GM23248 (cell line): ENCODE results near the gene INSIG2. TPM values are rescaled to one million over a fixed set of nuclear protein-coding genes. Genes with fewer than 3 reads are reported as not detected.

ENCODE experiments used
- DNase-seq: peaks from one replicate; pipeline ENCODE4 v3.0.0-alpha.2; 2015
- H2AFZ ChIP-seq: fragments of 200-600 bp; sonication (generic); 2 replicates; pipeline ENCODE4 v1.6.1; 2016; ENCODE audit warnings: antibody characterized with exemption
- H3F3A ChIP-seq: fragments of 200-600 bp; sonication (generic); 2 replicates; pipeline ENCODE4 v1.6.1; 2016; ENCODE audit warnings: mild to moderate bottlenecking, antibody characterized with exemption, mixed run types; ENCODE audit not compliant: insufficient read depth
- H3K27ac ChIP-seq: fragments of 200-600 bp; sonication (generic); 2 replicates; pipeline ENCODE4 v1.5.1; 2016; ENCODE audit warnings: mild to moderate bottlenecking
- H3K27me3 ChIP-seq: fragments of 200-600 bp; sonication (generic); replicated peaks from 2 replicates; pipeline ENCODE4 v1.6.1; 2016; ENCODE audit warnings: mild to moderate bottlenecking; ENCODE audit not compliant: insufficient read depth
- H3K36me3 ChIP-seq: fragments of 200-600 bp; sonication (generic); 2 replicates; pipeline ENCODE4 v1.6.1; 2016; ENCODE audit warnings: low read depth, mild to moderate bottlenecking
- H3K4me1 ChIP-seq: fragments of 200-600 bp; sonication (generic); 2 replicates; pipeline ENCODE4 v1.6.1; 2016; ENCODE audit warnings: mild to moderate bottlenecking; ENCODE audit not compliant: insufficient read depth
- H3K4me2 ChIP-seq: fragments of 200-600 bp; sonication (generic); one replicate; pipeline ENCODE4 v1.6.1; 2016; ENCODE audit warnings: mild to moderate bottlenecking; ENCODE audit not compliant: unreplicated experiment
- H3K4me3 ChIP-seq: fragments of 200-600 bp; sonication (generic); 2 replicates; pipeline ENCODE4 v1.5.1; 2016; ENCODE audit warnings: mild to moderate bottlenecking
- H3K79me2 ChIP-seq: fragments of 200-600 bp; sonication (generic); 2 replicates; pipeline ENCODE4 v1.6.1; 2016; ENCODE audit warnings: mild to moderate bottlenecking; ENCODE audit not compliant: insufficient read depth
- H3K9ac ChIP-seq: fragments of 200-600 bp; sonication (generic); 2 replicates; pipeline ENCODE4 v1.6.1; 2016; ENCODE audit warnings: mild to moderate bottlenecking
- H3K9me2 ChIP-seq: fragments of 200-600 bp; sonication (generic); 2 replicates; pipeline ENCODE4 v1.6.1; 2016; ENCODE audit warnings: mixed run types, mild to moderate bottlenecking, moderate library complexity; ENCODE audit not compliant: insufficient read depth
- H3K9me3 ChIP-seq: fragments of 200-600 bp; sonication (generic); one replicate; pipeline ENCODE4 v1.6.1; 2017; ENCODE audit warnings: low read depth
- H4K20me1 ChIP-seq: fragments of 200-600 bp; sonication (generic); 2 replicates; pipeline ENCODE4 v1.6.0; 2016; ENCODE audit not compliant: insufficient read depth
- EZH2 ChIP-seq: fragments of 200-600 bp; sonication (generic); IDR thresholded peaks from 2 replicates; pipeline ENCODE4 v1.6.1; 2018; ENCODE audit warnings: antibody characterized with exemption, mild to moderate bottlenecking; ENCODE audit not compliant: insufficient read depth, poor library complexity, severe bottlenecking
- EZH2phosphoT487 ChIP-seq: fragments of 200-600 bp; sonication (generic); IDR thresholded peaks from 2 replicates; pipeline ENCODE4 v1.6.1; 2018; ENCODE audit warnings: antibody characterized with exemption, moderate library complexity, mild to moderate bottlenecking, low read depth; ENCODE audit not compliant: insufficient read depth
- WGBS, 2 experiments: methylation state at CpG; one replicate each; pipeline ENCODE4 v1.1.6; 2015 to 2017; ENCODE audit warnings: low lambda C conversion rate in 2 of 2, low coverage in 1 of 2; ENCODE audit errors: missing lambda C conversion rate in 2 of 2; 5-methylcytosine and 5-hydroxymethylcytosine counted together
- in situ Hi-C: fragments of 300-500 bp; cut with MboI; formaldehyde crosslinking; loops from 2 replicates; pipeline ENCODE4 v1.15.0; 2020
- polyA plus RNA-seq: library from polyadenylated mRNA; unstranded; fragments of >200 nt; fragmentation: Nextera tagmentation; extraction: Ambion mirVana; gene quantifications from 2 replicates; pipeline ENCODE4 v1.2.1, GENCODE V29; 2016
- total RNA-seq: library from RNA; depleted of rRNA; stranded (reverse); fragments of >200 nt; shearing (Covaris generic); gene quantifications from 2 replicates; pipeline ENCODE4 v1.2.3, GENCODE V29; 2014

INSIG2 gene
- total and polyA plus RNA-seq, 2 experiments from 2014 or later: 13.0 to 36.1 TPM

DNA sequence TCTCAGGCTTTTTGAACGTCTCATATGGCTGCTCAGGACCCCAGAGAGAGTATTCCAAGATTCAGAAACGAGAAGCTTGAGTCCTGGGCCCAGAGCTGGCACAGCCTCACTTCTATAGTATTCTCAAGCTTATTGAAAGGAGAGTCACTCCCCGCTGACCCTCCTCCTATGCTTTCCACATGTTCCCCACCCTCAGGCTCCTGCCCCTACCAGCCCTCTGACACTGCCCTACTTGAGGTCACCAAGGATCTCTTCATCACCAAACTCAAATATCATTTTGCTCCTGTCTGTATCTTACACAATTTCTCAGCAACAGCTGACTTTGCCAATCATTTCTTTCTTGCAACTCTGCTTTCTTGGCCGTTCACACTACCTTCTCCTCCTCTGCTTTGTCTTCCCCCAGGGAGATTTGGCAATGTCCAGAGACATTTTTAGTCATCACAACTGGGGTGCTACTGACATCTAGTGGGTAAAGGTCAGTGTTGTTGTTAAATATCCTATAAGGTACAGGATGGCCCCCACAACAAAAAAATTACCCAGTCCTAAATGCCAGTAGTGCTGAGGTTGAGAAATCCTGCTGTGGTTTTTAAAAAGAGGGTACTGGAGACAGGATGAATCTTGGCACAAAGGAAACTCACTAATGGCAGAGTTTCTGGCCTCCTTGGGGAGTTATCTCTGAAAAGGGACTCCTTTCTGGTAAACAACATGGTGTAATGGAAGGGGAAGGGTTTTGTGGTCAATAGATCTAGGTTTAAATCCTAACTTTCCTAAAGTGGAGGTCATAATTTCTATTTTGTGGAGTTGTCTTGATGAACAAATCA, 26.9 kb upstream of the INSIG2 start:
- Histone ChIP-seq H3K9me2 (no peaks in the 10 kb centered on the region), H3K79me2 (no peaks in the 10 kb centered on the region), H3K9me3 (no peaks in the 10 kb centered on the region), H3K4me1 (peaks cover 34% of the 10 kb centered on the region), H2AFZ (peak overlapping the region; percentile 37; the same call in 1 of the 2 replicates), H3K9ac (peak overlapping the region; percentile 36; the same call in 1 of the 2 replicates), H3K4me2 (peak overlapping the region; percentile 19), H3F3A (peaks cover 34% of the 10 kb centered on the region), H3K4me3 (no peak overlapping the region), H3K27me3 (no peaks in the 10 kb centered on the region), H3K36me3 (no peaks in the 10 kb centered on the region), H3K27ac (peak overlapping the region; percentile 90), H4K20me1 (no peaks in the 10 kb centered on the region)
- in situ Hi-C loops: no loop called here
- no peak for TF ChIP-seq EZH2phosphoT487
- TF ChIP-seq EZH2: no peak
- peak; percentile 86 for DNase-seq
- 39 to 57% methylated on average over 4 of the region's 4 CpGs for WGBS, 2 experiments

GRCh38 chr2:118062048-118062447, 26.2 kb upstream of the INSIG2 start:
- no peaks in the 10 kb centered on the region for H3K9me3 ChIP-seq
- in situ Hi-C loops: no loop called here
- H3K27ac ChIP-seq: peak overlapping the region; percentile 90
- TF ChIP-seq EZH2phosphoT487 (no peak), EZH2 (no peak)
- H3K4me1 ChIP-seq: peaks cover 34% of the 10 kb centered on the region
- H3K9ac ChIP-seq: peak overlapping the region; percentile 36; the same call in 1 of the 2 replicates
- no peaks in the 10 kb centered on the region for H3K9me2 ChIP-seq
- H3K79me2 ChIP-seq: no peaks in the 10 kb centered on the region
- H4K20me1 ChIP-seq: no peaks in the 10 kb centered on the region
- peak overlapping the region; percentile 19 for H3K4me2 ChIP-seq
- no peak overlapping the region for H3K4me3 ChIP-seq
- H3F3A ChIP-seq: peaks cover 34% of the 10 kb centered on the region
- H3K27me3 ChIP-seq: no peaks in the 10 kb centered on the region
- peak; percentile 73 for DNase-seq
- H2AFZ ChIP-seq: no peak overlapping the region
- no peaks in the 10 kb centered on the region for H3K36me3 ChIP-seq

GRCh38 chr2:118062669-118063068, 25.6 kb upstream of the INSIG2 start:
- Histone ChIP-seq H3K27ac (no peak overlapping the region), H3F3A (peaks cover 34% of the 10 kb centered on the region), H3K36me3 (no peaks in the 10 kb centered on the region), H3K9me2 (no peaks in the 10 kb centered on the region), H3K4me3 (no peak overlapping the region), H3K4me1 (peaks cover 34% of the 10 kb centered on the region), H3K4me2 (no peak overlapping the region), H2AFZ (no peak overlapping the region), H3K9me3 (no peaks in the 10 kb centered on the region), H3K27me3 (no peaks in the 10 kb centered on the region), H4K20me1 (no peaks in the 10 kb centered on the region), H3K79me2 (no peaks in the 10 kb centered on the region), H3K9ac (no peak overlapping the region)
- in situ Hi-C loops: no loop called here
- WGBS, 2 experiments: 56 to 64% methylated on average over 2 of the region's 2 CpGs
- TF ChIP-seq EZH2phosphoT487 (no peak), EZH2 (no peak)
- no peak for DNase-seq

- 59 to 64% methylated on average over 5 of the region's 5 CpGs for WGBS, 2 experiments
- H2AFZ ChIP-seq: no peak overlapping the region
- H3K9me3 ChIP-seq: no peaks in the 10 kb centered on the region
- H3K4me1 ChIP-seq: peaks cover 24% of the 10 kb centered on the region
- H3K9me2 ChIP-seq: no peaks in the 10 kb centered on the region
- in situ Hi-C loops: no loop called here
- no peak for DNase-seq
- H3K36me3 ChIP-seq: no peaks in the 10 kb centered on the region
- TF ChIP-seq EZH2 (no peak), EZH2phosphoT487 (no peak)
- H3K4me2 ChIP-seq: no peak overlapping the region
- no peak overlapping the region for H3K9ac ChIP-seq
- peaks cover 7% of the 10 kb centered on the region for H3K27me3 ChIP-seq
- H3K4me3 ChIP-seq: no peak overlapping the region
- no peak overlapping the region for H3K27ac ChIP-seq
- peaks cover 17% of the 10 kb centered on the region for H3F3A ChIP-seq
- H4K20me1 ChIP-seq: no peaks in the 10 kb centered on the region
- H3K79me2 ChIP-seq: no peaks in the 10 kb centered on the region
Measured at GRCh38 chr2:118065015-118065706, 23.1 kb upstream of the INSIG2 start.
